IMR-90 (cell line): ENCODE results near the gene CCDC150. TPM values are rescaled to one million over a fixed set of nuclear protein-coding genes. Genes with fewer than 3 reads are reported as not detected.

ENCODE experiments used
- ATAC-seq: fragments of 200-7000 bp; cut with Tn5 transposase; 2 replicates; pipeline ENCODE4 v1.9.1; 2020; ENCODE audit warnings: low read depth, mild to moderate bottlenecking, moderate library complexity
- BruUV-seq: library from RNA; stranded (reverse); fragments of 400-500 nt; replicated peaks from 2 replicates; lab custom pipeline; 2021; lab: Mats Ljungman, UMichigan
- CTCF ChIA-PET: fragments of 300-600 bp; formaldehyde crosslinking; extraction: SDS; loops from one replicate; lab custom pipeline; 2021; ENCODE audit warnings: antibody characterized with exemption; lab: Yijun Ruan, JAX
- POLR2A ChIA-PET: fragments of 300-600 bp; sonication (Branson Sonifier 250); formaldehyde crosslinking; loops from one replicate; lab custom pipeline; 2022; ENCODE audit warnings: antibody characterized with exemption; ENCODE audit not compliant: unreplicated experiment; lab: Charles Lee
- DNase-seq: peaks from one replicate; pipeline ENCODE4 v3.0.0; 2013
- H2AFZ ChIP-seq: replicated peaks from 2 replicates; pipeline ENCODE3; 2013; ENCODE audit warnings: low read length, mild to moderate bottlenecking; ENCODE audit not compliant: poor library complexity
- H2AK5ac ChIP-seq: 2 replicates; pipeline ENCODE4 v1.6.1; 2013; ENCODE audit warnings: low read depth, low read length, inconsistent platforms
- H2AK9ac ChIP-seq: replicated peaks from 2 replicates; pipeline ENCODE3; 2013; ENCODE audit warnings: mild to moderate bottlenecking, low read depth, low read length, moderate library complexity; ENCODE audit not compliant: poor library complexity
- H2BK120ac ChIP-seq: 2 replicates; pipeline ENCODE4 v1.6.1; 2013; ENCODE audit warnings: low read depth, low read length, inconsistent platforms
- H2BK15ac ChIP-seq: 3 replicates; pipeline ENCODE4 v1.6.1; 2013; ENCODE audit warnings: low read depth, low read length, inconsistent platforms
- H2BK20ac ChIP-seq: 2 replicates; pipeline ENCODE4 v1.6.1; 2013; ENCODE audit warnings: low read depth, mild to moderate bottlenecking, inconsistent platforms, low read length, moderate library complexity
- H2BK5ac ChIP-seq: 2 replicates; pipeline ENCODE4 v1.6.1; 2013; ENCODE audit warnings: mild to moderate bottlenecking, low read depth, low read length, inconsistent platforms; ENCODE audit not compliant: poor library complexity, severe bottlenecking
- H3K14ac ChIP-seq: replicated peaks from 2 replicates; pipeline ENCODE4 v1.6.1; 2013; ENCODE audit warnings: low read depth, low read length, inconsistent platforms
- H3K18ac ChIP-seq: 2 replicates; pipeline ENCODE4 v1.6.1; 2013; ENCODE audit warnings: low read depth, low read length, control low read depth
- H3K23ac ChIP-seq: 2 replicates; pipeline ENCODE4 v1.6.1; 2013; ENCODE audit warnings: low read depth, low read length, inconsistent platforms
- H3K27ac ChIP-seq: 2 replicates; pipeline ENCODE4 v1.5.1; 2013; ENCODE audit warnings: mild to moderate bottlenecking, control low read depth, low read length; ENCODE audit not compliant: insufficient read depth
- H3K27me3 ChIP-seq: 2 replicates; pipeline ENCODE4 v1.6.1; 2013; ENCODE audit warnings: low read length; ENCODE audit not compliant: control insufficient read depth, insufficient read depth
- H3K36me3 ChIP-seq: 2 replicates; pipeline ENCODE4 v1.6.1; 2013; ENCODE audit warnings: low read length, mixed read lengths; ENCODE audit not compliant: control insufficient read depth, insufficient read depth
- H3K4ac ChIP-seq: 2 replicates; pipeline ENCODE4 v1.6.1; 2013; ENCODE audit warnings: low read depth, low read length, inconsistent platforms
- H3K4me1 ChIP-seq: 2 replicates; pipeline ENCODE4 v1.6.1; 2013; ENCODE audit warnings: low read length, mixed read lengths; ENCODE audit not compliant: control insufficient read depth, insufficient read depth
- H3K4me2 ChIP-seq: 2 replicates; pipeline ENCODE4 v1.6.1; 2013; ENCODE audit warnings: low read depth, mild to moderate bottlenecking, control low read depth, low read length, moderate library complexity
- H3K4me3 ChIP-seq: 2 replicates; pipeline ENCODE4 v1.5.1; 2013; ENCODE audit warnings: low read depth, mild to moderate bottlenecking, control low read depth, low read length, moderate library complexity; ENCODE audit not compliant: insufficient read depth
- H3K56ac ChIP-seq: 2 replicates; pipeline ENCODE4 v1.6.1; 2013; ENCODE audit warnings: low read length, inconsistent platforms; ENCODE audit not compliant: insufficient read depth; ENCODE audit errors: extremely low read depth
- H3K79me1 ChIP-seq, 2 experiments: 2 replicates each; pipeline ENCODE4 v1.6.1; 2013; ENCODE audit warnings: low read length in 2 of 2, inconsistent platforms in 1 of 2, low read depth in 1 of 2
- H3K9ac ChIP-seq: 2 replicates; pipeline ENCODE4 v1.6.1; 2013; ENCODE audit warnings: low read depth, low read length, control low read depth
- H3K9me1 ChIP-seq: 2 replicates; pipeline ENCODE4 v1.6.1; 2013; ENCODE audit warnings: low read length, inconsistent platforms; ENCODE audit not compliant: insufficient read depth
- H3K9me3 ChIP-seq: 2 replicates; pipeline ENCODE4 v1.6.1; 2013; ENCODE audit warnings: low read length; ENCODE audit not compliant: control insufficient read depth, insufficient read depth
- H4K20me1 ChIP-seq: 2 replicates; pipeline ENCODE4 v1.6.1; 2013; ENCODE audit warnings: low read length, inconsistent platforms; ENCODE audit not compliant: insufficient read depth
- H4K5ac ChIP-seq: 2 replicates; pipeline ENCODE4 v1.6.1; 2013; ENCODE audit warnings: mild to moderate bottlenecking, low read depth, low read length, control low read depth
- H4K8ac ChIP-seq, 2 experiments: 2 replicates each; pipeline ENCODE4 v1.6.1; 2013; ENCODE audit warnings: low read depth in 2 of 2, low read length in 2 of 2, control low read depth in 1 of 2, inconsistent platforms in 1 of 2
- H4K91ac ChIP-seq: 2 replicates; pipeline ENCODE4 v1.6.1; 2013; ENCODE audit warnings: low read depth, low read length, inconsistent platforms; ENCODE audit not compliant: insufficient read depth
- CHD1 ChIP-seq: IDR thresholded peaks from 2 replicates; pipeline ENCODE4 v1.6.1; 2012; ENCODE audit warnings: low read depth, low read length, improper control_type of control experiment
- MXI1 ChIP-seq: IDR thresholded peaks from 2 replicates; pipeline ENCODE4 v1.6.1; 2012; ENCODE audit warnings: low read depth, mild to moderate bottlenecking, low read length, moderate library complexity, borderline replicate concordance
- SMC3 ChIP-seq: fragments of 150-350 bp; IDR thresholded peaks from 2 replicates; pipeline ENCODE4 v1.6.1; 2016; ENCODE audit warnings: low read depth, mild to moderate bottlenecking, antibody characterized with exemption, low read length, moderate library complexity
- WGBS, 2 experiments: methylation state at CpG; one replicate each; pipeline versions ENCODE4 v1.1.5 to v1.1.7; 2013; ENCODE audit warnings: missing lambda C conversion rate in 2 of 2; ENCODE audit not compliant: insufficient read length in 1 of 2; ENCODE audit errors: extremely low coverage in 2 of 2; 5-methylcytosine and 5-hydroxymethylcytosine counted together
- dilution Hi-C: fragments of 300-500 bp; cut with HindIII; formaldehyde crosslinking; loops from one replicate; pipeline ENCODE4 v1.14.3; 2018; ENCODE audit warnings: low sequenced_read_pairs; ENCODE audit not compliant: unreplicated experiment
- in situ Hi-C: fragments of 300-500 bp; cut with MboI; formaldehyde crosslinking; loops from 3 replicates; pipeline ENCODE4 v1.14.3; 2019; ENCODE audit warnings: low sequenced_read_pairs, inconsistent platforms, mixed read lengths
- intact Hi-C: fragments of 100-400 bp; cut with micrococcal nuclease; formaldehyde crosslinking; loops from 2 replicates; pipeline ENCODE4 v1.10.0; 2022
- polyA plus RNA-seq, 3 experiments: library from polyadenylated mRNA; depleted of rRNA; stranded (reverse); fragments of >200 nt; gene quantifications; 2 replicates each; pipeline ENCODE4 v1.2.3, GENCODE V29; 2012; ENCODE audit warnings: low replicate concordance in 1 of 3
- total RNA-seq: library from RNA; depleted of rRNA; stranded (reverse); fragments of >200 nt; gene quantifications from 2 replicates; pipeline ENCODE4 v1.2.3, GENCODE V29; 2012

The CCDC150 gene
- total and polyA plus RNA-seq, 2 of the 4 experiments (the other 2 are of a cell fraction) = 3.8 to 4.3 TPM

GRCh38 chr2:196630531-196630930, 9.0 kb upstream of the CCDC150 start:
- Histone ChIP-seq H2BK120ac (no peak overlapping the region), H3K14ac (no peak overlapping the region), H4K5ac (no peak overlapping the region), H2AK5ac (no peak overlapping the region), H3K4me1 (no peaks in the 10 kb centered on the region), H3K9me3 (no peaks in the 10 kb centered on the region), H3K36me3 (no peaks in the 10 kb centered on the region), H3K4me3 (no peak overlapping the region), H4K8ac (no peak overlapping the region), H2BK15ac (no peak overlapping the region), H2AK9ac (no peak overlapping the region), H3K4me2 (no peak overlapping the region), H4K91ac (no peak overlapping the region), H3K9me1 (no peaks in the 10 kb centered on the region), H2BK20ac (no peak overlapping the region), H3K23ac (no peak overlapping the region), H3K9ac (no peak overlapping the region), H3K27me3 (peaks cover 2% of the 10 kb centered on the region; the same call in 1 of the 2 replicates), H3K27ac (no peak overlapping the region), H2BK5ac (no peak overlapping the region), H3K18ac (no peak overlapping the region), H2AFZ (no peak overlapping the region), H3K79me1 (no peaks in the 10 kb centered on the region), H4K20me1 (no peaks in the 10 kb centered on the region), H3K56ac (no peak overlapping the region), H3K4ac (no peak overlapping the region)
- ChIA-PET CTCF (no interaction called here), POLR2A (no interaction called here)
- in situ Hi-C loops = no loop called here
- BruUV-seq = no TSS peak
- WGBS, 2 experiments = no CpG with 5 or more reads among the region's 2 CpGs
- DNase-seq (no peak), ATAC-seq (no peak)
- intact Hi-C loops = no loop called here
- no peak for TF ChIP-seq SMC3
- no peak for TF ChIP-seq MXI1
- no peak for TF ChIP-seq CHD1
- dilution Hi-C loops = no loop called here
